Upper lobe of right lung (tissue), 1 donor: ENCODE results near the gene BZW1. TPM values are rescaled to one million over a fixed set of nuclear protein-coding genes. Genes with fewer than 3 reads are reported as not detected.

ENCODE experiments used
- ATAC-seq: fragments of 200-7000 bp; cut with Tn5 transposase; one replicate; pipeline ENCODE4 v1.9.1; 2020; ENCODE audit warnings: mild to moderate bottlenecking, moderate library complexity
- DNase-seq: peaks from one replicate; pipeline ENCODE4 v3.0.0-alpha.2; 2020
- H3K27ac ChIP-seq: fragments of 200-600 bp; one replicate; pipeline ENCODE4 v1.8.0; 2022
- H3K27me3 ChIP-seq: fragments of 200-600 bp; one replicate; pipeline ENCODE4 v1.8.0; 2022; ENCODE audit warnings: mild to moderate bottlenecking
- H3K36me3 ChIP-seq: fragments of 200-600 bp; one replicate; pipeline ENCODE4 v1.8.0; 2022
- H3K4me1 ChIP-seq: fragments of 200-600 bp; one replicate; pipeline ENCODE4 v1.8.0; 2022
- H3K4me3 ChIP-seq: fragments of 200-600 bp; one replicate; pipeline ENCODE4 v1.8.0; 2022; ENCODE audit warnings: mild to moderate bottlenecking
- H3K9me3 ChIP-seq: fragments of 200-600 bp; one replicate; pipeline ENCODE4 v1.8.0; 2022
- intact Hi-C: fragments of 100-400 bp; cut with DNase I; formaldehyde crosslinking; loops from one replicate; pipeline ENCODE4 v1.11.0; 2022
- total RNA-seq: library from RNA; stranded (reverse); fragmentation: NEBNext Ultra II Directional; extraction: Animal tissue kit (Norgen Biotek cat#: 25700); gene quantifications from one replicate; pipeline ENCODE4 v1.2.1, GENCODE V29; 2021
- TF ChIP-seq, protein P1 (sequence below): fragments of 200-600 bp; IDR thresholded peaks from one replicate; pipeline ENCODE4 v1.8.0; 2022; ENCODE audit warnings: antibody characterized with exemption
- donor health status: DM: no; HTN: yes; CAD: no; lungs with severe emphysema.

The BZW1 gene
- total RNA-seq, 1 donor from 2014 or later = 158 TPM

DNA sequence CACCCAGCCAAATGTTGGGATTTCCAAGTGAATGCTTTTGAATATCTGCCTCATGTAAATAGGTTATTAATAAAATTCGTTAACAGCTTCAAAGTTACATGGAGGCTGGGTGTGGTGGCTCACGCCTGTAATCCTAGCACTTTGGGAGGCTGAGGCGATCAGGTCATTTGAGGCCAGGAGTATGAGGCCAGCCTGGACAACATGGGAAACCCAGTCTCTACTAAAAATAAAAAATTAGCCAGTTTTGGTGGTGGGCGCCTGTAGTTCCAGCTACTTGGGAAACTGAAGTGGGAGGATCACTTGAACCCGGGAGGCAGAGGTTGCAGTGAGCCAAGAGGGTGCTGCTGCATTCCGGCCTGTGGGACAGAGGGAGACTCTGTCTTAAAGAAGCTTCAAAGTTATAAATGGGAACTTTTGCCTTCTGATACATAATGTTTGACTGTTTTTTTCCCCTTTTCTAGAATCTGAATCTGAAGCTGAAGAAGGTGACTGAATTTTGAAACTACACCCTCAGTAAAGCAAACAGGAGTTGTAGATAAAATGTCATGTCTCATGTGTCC, 10.1 kb downstream of the BZW1 start:
- H3K9me3 ChIP-seq = no peaks in the 10 kb centered on the region
- DNase-seq (no peak), ATAC-seq (no peak)
- intact Hi-C loops = no loop called here
- H3K4me3 ChIP-seq = no peak overlapping the region
- H3K36me3 ChIP-seq = peaks cover 61% of the 10 kb centered on the region
- no peak overlapping the region for H3K27ac ChIP-seq
- H3K27me3 ChIP-seq = no peaks in the 10 kb centered on the region
- TF ChIP-seq, protein P1, sequence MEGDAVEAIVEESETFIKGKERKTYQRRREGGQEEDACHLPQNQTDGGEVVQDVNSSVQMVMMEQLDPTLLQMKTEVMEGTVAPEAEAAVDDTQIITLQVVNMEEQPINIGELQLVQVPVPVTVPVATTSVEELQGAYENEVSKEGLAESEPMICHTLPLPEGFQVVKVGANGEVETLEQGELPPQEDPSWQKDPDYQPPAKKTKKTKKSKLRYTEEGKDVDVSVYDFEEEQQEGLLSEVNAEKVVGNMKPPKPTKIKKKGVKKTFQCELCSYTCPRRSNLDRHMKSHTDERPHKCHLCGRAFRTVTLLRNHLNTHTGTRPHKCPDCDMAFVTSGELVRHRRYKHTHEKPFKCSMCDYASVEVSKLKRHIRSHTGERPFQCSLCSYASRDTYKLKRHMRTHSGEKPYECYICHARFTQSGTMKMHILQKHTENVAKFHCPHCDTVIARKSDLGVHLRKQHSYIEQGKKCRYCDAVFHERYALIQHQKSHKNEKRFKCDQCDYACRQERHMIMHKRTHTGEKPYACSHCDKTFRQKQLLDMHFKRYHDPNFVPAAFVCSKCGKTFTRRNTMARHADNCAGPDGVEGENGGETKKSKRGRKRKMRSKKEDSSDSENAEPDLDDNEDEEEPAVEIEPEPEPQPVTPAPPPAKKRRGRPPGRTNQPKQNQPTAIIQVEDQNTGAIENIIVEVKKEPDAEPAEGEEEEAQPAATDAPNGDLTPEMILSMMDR = no peak
- H3K4me1 ChIP-seq = no peaks in the 10 kb centered on the region

DNA sequence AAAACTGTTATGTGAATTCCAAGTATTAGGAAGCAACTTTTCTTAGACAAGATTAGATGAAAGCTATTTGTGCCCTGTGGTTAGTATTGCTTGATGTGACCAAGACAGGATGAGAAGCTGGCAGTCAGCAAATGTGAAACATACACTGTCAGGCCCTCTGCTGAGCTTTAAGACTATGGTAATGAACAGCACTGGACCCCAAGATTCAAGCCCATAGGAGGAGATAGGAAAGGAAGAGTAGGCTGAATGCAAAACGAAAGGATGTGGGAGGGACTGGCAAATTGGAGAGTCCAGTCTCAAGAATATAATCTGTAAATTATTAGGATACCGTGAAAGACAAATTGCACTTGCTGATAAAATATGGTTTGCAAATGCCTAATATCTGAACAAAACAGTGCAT, 16.4 kb downstream of the BZW1 start:
- intact Hi-C loops = no loop called here
- H3K4me3 ChIP-seq = no peak overlapping the region
- no peak for ATAC-seq
- no peak for DNase-seq
- peaks cover 8% of the 10 kb centered on the region for H3K36me3 ChIP-seq
- no peak overlapping the region for H3K27ac ChIP-seq
- H3K4me1 ChIP-seq = no peaks in the 10 kb centered on the region
- no peaks in the 10 kb centered on the region for H3K9me3 ChIP-seq
- H3K27me3 ChIP-seq = no peaks in the 10 kb centered on the region
- TF ChIP-seq, protein P1 = no peak

DNA sequence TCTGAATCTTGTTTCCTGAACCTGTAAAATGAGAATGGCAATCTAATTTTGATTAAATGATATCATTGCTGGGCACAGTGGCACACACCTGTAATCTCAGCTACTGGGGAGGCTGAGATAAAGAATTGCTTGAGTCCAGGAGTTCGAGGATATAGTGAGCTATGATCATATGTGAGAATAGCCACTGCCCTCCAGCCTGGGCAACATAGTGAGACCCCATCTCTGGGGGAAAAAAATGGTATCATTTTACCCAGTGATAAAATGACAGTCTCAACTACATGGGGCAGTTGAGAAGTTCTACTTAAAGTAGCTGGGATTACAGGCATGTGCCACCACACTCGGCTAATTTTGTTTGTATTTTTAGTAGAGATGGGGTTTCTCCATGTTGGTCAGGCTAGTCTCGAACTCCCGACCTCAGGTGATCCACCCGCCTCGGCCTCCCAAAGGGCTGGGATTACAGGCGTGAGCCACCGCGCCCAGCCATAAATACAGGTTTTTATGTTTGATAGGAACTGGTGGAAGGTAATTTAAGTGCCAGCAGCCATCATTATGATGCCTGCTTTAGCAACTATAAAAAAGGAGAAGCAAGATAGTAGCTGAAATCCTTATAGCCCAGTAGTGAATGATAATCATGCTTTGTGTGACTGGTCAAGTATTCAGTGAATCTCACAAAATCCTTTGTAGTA, 17.0 kb downstream of the BZW1 start:
- intact Hi-C loops = no loop called here
- no peak for ATAC-seq
- no peak overlapping the region for H3K27ac ChIP-seq
- no peaks in the 10 kb centered on the region for H3K9me3 ChIP-seq
- peaks cover 7% of the 10 kb centered on the region for H3K36me3 ChIP-seq
- H3K4me3 ChIP-seq = no peak overlapping the region
- TF ChIP-seq, protein P1 = no peak
- no peaks in the 10 kb centered on the region for H3K4me1 ChIP-seq
- no peaks in the 10 kb centered on the region for H3K27me3 ChIP-seq
- DNase-seq = no peak

DNA sequence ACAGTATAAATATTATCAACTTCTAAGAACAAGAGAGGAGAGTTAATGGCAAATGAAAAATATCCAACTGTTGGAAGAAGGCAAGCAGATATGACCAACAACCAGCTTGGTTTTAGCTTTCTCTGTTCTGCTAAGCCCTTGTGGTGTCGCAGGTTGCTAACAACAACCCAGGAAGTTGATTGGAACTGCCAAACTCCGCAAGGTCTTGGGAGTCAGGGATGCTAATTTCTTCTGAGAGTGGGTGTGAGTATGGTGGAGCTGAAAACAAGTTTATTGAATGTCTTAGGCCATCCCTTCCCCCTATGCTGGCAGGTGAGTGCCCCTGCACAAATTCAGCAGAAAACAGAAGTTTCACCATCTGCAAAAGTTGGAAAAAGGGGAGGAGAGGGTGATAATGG, 17.5 kb downstream of the BZW1 start:
- intact Hi-C loops = no loop called here
- no peak overlapping the region for H3K4me3 ChIP-seq
- peaks cover 1% of the 10 kb centered on the region for H3K36me3 ChIP-seq
- H3K9me3 ChIP-seq = no peaks in the 10 kb centered on the region
- H3K27me3 ChIP-seq = no peaks in the 10 kb centered on the region
- DNase-seq = no peak
- H3K27ac ChIP-seq = no peak overlapping the region
- no peaks in the 10 kb centered on the region for H3K4me1 ChIP-seq
- ATAC-seq = no peak
- TF ChIP-seq, protein P1 = no peak

DNA sequence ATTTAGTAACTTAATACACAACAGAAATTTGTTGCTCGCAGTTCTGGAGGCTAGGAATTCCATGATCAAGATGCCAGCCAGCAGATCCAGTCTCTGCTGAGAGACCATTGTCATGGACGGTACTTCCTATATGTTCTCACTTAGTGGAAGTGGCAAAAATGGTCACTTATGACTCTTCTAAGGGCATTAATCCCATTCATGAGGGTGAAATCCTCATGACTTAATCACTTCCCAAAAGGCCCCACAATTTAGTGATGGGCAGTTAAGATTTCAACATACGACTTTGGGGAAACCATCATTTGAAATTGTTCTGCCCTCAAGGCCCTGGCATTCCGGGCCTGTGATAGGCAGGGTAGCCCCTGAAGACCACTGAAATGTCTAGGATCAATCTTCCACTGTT, 23.0 kb downstream of the BZW1 start:
- ATAC-seq (no peak), DNase-seq (no peak)
- no peak overlapping the region for H3K27ac ChIP-seq
- no peaks in the 10 kb centered on the region for H3K4me1 ChIP-seq
- H3K9me3 ChIP-seq = peaks cover 5% of the 10 kb centered on the region
- H3K4me3 ChIP-seq = no peak overlapping the region
- TF ChIP-seq, protein P1 = no peak
- no peaks in the 10 kb centered on the region for H3K27me3 ChIP-seq
- intact Hi-C loops = no loop called here
- H3K36me3 ChIP-seq = no peaks in the 10 kb centered on the region

DNA sequence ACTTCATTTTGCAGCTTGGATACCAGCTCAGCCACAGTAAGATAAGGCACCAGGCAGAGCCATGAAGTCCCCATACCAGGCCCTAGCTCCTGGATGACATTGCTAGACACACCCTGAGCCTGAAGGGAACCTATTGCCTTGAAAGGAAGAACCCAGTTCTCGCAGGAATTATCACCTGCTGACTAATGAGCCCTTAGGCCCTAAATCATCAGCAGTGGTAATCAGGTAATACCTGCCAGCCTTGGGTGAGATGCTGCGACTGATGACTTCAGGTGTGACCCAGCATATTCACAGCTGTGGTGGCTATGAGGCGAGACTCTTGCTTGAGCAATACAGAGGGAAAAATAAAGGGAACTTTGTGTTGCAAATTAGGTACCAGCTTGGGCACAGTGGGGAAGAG, 27.8 kb downstream of the BZW1 start:
- intact Hi-C loops = no loop called here

More for the DNA sequence above, 27.8 kb downstream of the BZW1 start:
- no peak overlapping the region for H3K4me3 ChIP-seq
- TF ChIP-seq, protein P1 = no peak
- H3K4me1 ChIP-seq = no peaks in the 10 kb centered on the region
- DNase-seq = no peak
- H3K36me3 ChIP-seq = no peaks in the 10 kb centered on the region
- no peaks in the 10 kb centered on the region for H3K27me3 ChIP-seq
- H3K27ac ChIP-seq = no peak overlapping the region
- ATAC-seq = no peak
- peaks cover 5% of the 10 kb centered on the region for H3K9me3 ChIP-seq
